HG02571 (cell line): ENCODE results near the gene KRR1.
"Not testable (repeated sequence)": the region's sequence is repeated elsewhere in the genome, so short reads cannot be mapped to it uniquely, and the experiment has no call there.

Experiments
- ATAC-seq: cut with Tn5 transposase; IDR thresholded peaks from one replicate; pipeline ENCODE4 v1.9.1; 2021; ENCODE audit warnings: mild to moderate bottlenecking, moderate library complexity; ENCODE audit not compliant: unreplicated experiment

KRR1 gene

DNA sequence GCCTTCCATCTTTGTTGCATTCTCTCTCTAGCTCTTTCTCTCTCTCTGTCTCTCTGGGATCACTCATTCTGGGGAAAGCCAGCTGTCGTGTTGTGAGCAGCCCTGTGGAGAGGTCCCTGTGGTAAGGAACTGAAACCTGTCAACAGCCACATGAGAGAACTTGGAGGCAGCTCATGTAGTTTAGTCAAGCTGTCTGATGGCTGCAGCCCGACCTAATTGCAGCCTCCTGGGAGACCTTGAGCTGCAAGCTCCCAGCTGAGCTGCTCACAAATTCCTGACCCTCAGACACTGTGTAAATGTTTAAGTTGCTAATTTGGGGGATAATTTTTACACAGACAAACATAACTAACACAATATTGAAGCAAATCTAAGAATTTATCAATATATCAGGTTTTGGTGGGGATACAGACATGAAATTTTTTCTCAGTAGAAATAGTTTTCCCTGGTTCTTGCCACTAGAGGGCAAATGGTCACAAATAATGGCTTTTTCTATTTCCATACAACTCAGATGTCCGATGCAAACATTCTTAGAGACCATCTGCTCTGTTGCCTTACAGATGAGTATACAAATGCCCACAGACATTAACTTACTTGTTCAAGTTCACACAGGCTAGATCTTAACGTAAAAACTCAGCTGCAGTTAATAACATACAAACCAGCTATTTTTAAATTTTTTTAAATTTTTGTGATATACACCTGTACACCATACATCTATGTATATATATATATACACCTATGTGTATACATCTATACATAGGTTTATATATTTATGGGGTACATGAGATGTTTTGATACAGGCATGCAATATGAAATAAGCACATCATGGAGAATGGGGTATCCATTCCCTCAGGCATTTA, 15.5 kb upstream of the KRR1 start:
- ATAC-seq: peak; percentile 83

DNA sequence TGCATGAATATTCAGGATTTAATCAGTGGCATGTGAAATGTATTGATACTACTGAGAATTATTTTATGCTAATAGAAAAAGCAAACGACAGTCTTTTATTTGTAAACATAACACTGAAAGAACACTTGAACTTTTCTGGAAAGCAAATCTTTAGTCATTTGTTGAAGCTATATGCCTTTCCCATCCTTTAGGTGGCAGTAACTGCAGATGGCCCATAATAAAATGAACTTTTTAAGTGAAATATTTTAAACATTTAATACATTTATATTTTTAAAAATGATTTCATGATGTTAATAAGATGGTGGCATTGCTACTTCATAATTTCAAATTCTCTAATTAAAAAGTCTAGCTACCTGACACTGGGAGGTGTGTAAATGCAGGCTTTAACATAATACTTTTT, 13.9 kb upstream of the KRR1 start:
- no peak for ATAC-seq

DNA sequence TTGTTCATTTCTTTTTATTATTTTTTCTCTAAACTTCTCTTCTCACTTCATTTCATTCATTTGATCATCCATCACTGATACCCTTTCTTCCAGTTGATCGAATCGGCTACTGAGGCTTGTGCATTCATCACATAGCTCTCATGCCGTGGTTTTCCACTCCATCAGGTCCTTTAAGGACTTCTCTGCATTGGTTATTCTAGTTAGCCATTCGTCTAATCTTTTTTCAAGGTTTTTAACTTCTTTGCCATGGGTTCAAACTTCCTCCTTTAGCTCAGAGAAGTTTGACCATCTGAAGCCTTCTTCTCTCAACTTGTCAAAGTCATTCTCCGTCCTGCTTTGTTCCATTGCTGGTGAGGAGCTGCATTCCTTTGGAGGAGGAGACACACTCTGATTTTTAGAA, 10.7 kb upstream of the KRR1 start:
- ATAC-seq: not testable (repeated sequence)

GRCh38 chr12:75521224-75521623, 9.8 kb upstream of the KRR1 start:
- ATAC-seq: not testable (repeated sequence)

GRCh38 chr12:75509621-75510020, 1.8 kb downstream of the KRR1 start:
- no peak for ATAC-seq

DNA sequence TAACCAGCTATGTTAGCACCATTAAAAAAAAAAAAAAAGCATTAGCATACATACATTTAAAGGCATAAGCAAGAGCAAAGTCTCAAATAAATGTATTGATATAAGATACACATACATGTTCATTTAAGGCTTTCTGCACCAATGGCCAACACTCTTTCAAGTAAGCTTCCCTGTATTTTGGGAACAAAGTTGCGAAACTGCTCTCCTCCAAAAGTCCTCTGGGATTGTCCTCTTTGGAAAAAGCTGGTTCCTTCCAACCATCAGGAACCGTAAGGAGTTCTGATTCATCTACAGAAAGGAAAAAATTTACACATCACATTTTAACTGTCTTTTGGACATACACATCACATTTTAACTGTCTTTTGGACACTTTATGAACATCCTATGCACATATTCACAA, 3.2 kb downstream of the KRR1 start:
- ATAC-seq: no peak

DNA sequence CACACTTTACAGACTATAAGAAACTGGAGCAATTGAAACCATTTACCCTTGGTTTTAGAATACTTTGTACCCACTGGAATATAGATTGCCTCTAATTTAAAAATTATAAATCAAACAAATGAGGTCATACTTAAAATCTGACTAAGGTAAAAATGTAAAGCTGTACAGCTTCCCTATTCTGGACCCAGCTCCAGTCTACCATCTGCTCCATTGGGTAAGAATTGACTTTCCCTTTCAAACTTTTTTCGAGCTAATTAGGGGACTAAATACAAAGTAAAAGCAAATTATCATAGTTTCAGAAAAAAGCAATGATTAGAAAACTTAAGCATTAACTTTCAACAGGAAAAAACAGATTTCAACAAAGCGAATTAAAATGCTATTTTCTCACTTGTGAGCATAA, 4.3 kb downstream of the KRR1 start:
- ATAC-seq: no peak

DNA sequence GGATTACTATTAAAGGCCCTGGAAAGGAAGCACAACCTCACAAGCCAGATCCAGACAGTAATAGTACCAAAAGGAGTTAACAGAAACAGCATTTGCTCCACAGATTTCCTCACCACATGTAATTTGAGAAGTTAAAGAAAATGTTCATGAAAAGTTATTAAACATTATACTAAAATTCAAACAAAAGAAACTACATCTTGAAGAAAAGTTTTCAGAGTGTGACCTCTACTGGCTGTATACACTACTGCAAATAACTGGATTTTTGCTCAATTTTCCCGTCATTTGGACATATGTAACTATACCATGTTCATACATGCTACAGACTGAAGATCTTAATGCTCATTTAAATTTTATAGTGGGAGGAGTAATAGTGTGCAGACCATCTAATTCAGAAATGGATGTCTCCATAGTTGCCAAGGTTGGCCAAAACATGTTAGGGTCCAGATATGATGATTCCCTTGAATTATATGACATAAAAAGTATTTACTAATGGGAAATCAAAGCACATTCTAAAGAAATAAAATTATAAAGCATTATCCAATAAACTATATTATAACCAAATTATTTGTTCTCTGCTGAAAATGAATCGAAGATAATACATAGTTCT, 5.6 kb downstream of the KRR1 start:
- no peak for ATAC-seq

- ATAC-seq: no peak
Observed at GRCh38 chr12:75503866-75504265, 7.5 kb downstream of the KRR1 start.

GRCh38 chr12:75503459-75503858, 8.0 kb downstream of the KRR1 start:
- no peak for ATAC-seq

DNA sequence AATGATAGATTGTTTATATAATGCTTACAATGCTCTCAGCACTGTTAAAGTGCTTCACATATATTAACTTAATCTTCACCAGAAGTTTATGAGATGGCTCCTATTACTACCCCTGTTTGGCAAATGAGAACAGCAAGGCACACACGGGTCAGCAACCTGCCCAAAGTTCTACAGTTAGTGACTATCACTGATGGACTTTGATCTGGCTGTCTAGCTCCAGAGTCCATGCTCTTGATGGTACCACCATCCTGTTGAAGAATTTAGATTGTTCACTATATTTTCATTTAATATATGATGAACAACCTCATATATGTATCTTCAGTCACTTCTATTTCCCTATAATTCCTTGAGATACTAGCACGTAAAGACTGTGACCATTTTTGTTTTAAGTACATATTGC, 20.2 kb downstream of the KRR1 start:
- no peak for ATAC-seq

GRCh38 chr12:75489613-75490210, 21.7 kb downstream of the KRR1 start:
- no peak for ATAC-seq

- ATAC-seq: no peak
Observed at GRCh38 chr12:75489187-75489586, 22.2 kb downstream of the KRR1 start.

DNA sequence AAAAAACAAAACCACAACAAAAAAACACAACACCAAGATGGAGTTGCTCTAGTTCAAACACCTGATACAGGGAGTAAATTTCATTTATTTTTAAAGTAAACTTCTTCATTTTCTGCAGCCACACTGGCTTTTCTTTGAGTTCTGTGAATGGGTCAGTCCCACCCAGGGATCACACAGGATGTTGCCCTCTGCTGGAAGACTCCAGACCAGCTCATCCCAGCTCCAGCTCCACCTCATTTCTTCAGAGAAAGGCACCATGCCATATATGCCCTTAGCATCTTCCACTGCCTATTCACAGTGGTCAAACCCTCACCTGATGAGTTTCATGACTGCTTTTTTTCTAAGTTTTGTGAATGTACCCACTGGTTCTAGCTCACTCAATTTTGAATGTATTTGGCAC, 22.9 kb downstream of the KRR1 start:
- ATAC-seq: no peak

GRCh38 chr12:75487308-75487707, 24.1 kb downstream of the KRR1 start:
- no peak for ATAC-seq

- not testable (repeated sequence) for ATAC-seq
Observed at GRCh38 chr12:75484450-75484849, 27.0 kb downstream of the KRR1 start.

DNA sequence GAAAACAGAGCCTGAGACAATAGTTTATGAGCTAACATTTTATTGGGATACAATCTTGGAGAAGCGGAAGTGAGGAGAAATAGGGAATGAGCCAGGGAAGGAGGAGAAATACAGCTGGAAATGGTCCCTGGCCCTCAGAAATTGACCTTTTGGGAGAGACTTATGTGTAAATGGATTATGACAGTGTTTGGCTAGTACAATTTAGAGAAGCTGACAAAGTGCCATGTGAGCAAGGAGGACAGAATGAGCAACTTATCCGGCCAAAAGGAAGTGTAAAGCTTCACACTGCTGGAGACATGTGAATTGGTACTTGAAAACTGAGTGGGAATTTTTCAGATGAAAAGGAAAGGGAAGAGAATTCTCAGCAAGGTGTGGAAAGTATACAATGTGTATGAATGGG, 28.0 kb downstream of the KRR1 start:
- ATAC-seq: no peak

- no peak for ATAC-seq
Observed at GRCh38 chr12:75482646-75483045, 28.8 kb downstream of the KRR1 start.

DNA sequence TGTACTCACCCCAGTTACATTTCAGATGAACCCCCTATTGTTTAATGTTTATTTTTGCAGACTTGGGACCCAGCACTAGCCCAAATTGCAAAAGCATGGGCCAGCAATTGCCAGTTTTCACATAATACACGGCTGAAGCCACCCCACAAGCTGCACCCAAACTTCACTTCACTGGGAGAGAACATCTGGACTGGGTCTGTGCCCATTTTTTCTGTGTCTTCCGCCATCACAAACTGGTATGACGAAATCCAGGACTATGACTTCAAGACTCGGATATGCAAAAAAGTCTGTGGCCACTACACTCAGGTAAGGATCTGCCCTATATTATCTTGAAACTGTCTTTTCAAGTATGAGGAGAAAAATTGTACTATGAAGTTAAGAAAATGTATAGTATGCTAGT, 29.6 kb downstream of the KRR1 start:
- ATAC-seq: no peak

DNA sequence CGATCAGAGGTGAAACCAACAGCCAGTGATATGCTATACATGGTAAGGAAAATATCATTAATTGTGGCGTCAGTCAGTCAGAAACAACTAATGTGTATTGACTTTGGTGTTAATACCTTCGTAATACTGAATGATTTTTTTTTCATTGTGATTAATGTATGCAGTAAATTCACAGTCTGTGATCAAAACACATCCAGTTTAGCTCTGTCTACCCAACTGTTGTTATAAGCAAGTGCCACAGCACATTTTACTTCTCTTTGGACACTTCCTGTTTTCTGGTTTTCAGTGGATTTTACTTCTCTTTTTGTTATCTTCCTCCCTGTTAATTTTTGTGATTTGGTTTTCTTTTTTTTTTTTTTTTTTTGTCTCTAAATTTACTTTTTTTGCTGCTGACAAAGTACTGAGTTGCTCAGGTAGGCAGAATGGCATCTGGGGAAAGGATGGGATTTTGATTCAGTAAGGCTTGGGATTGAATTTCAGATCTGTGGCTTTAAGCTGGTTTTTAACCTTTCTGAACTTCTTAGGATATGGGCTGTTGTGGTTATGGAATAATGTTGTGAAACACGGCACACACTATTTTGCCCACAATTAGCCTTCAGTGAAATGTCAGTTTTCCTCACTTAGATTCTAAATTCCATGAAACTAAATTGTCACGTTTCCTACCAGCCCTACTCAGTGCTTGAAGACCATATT, 30.2 kb downstream of the KRR1 start:
- peak; percentile 12 for ATAC-seq

GRCh38 chr12:75480469-75480949, 30.9 kb downstream of the KRR1 start, which contains the start of gene GLIPR1:
Gene GLIPR1 (plus strand): TSS chr12:75480755. CDS start chr12:75480881, 126 bp downstream.
- peak; percentile 94 for ATAC-seq
